ENCODE data around the gene KLHDC10. TPM values are rescaled to one million over a fixed set of nuclear protein-coding genes. Genes with fewer than 3 reads are reported as not detected.
"Not testable (repeated sequence)": the region's sequence is repeated elsewhere in the genome, so short reads cannot be mapped to it uniquely, and the experiment has no call there.

KLHDC10 gene
- polyA plus RNA-seq, 3 donors = 44.3 to 56.7 (median 53.2) TPM

- DNase-seq (ENCODE audit: extremely low read depth in 1 of 11, low read depth in 9 of 11, low spot score in 4 of 11) = no peak
Measured at GRCh38 chr7:130107949-130108674, 37.8 kb downstream of the KLHDC10 start.

GRCh38 chr7:130108809-130109208 is 38.5 kb downstream of the KLHDC10 start:
- DNase-seq (ENCODE audit: extremely low read depth in 1 of 11, low read depth in 9 of 11, low spot score in 4 of 11) = no peak

- no peak for DNase-seq (ENCODE audit: extremely low read depth in 1 of 11, low read depth in 9 of 11, low spot score in 4 of 11)
Measured at GRCh38 chr7:130112093-130112492, 41.8 kb downstream of the KLHDC10 start.

- no peak for DNase-seq (ENCODE audit: extremely low read depth in 1 of 11, low read depth in 9 of 11, low spot score in 4 of 11)
Measured at GRCh38 chr7:130112662-130113425, 42.5 kb downstream of the KLHDC10 start.

- DNase-seq (ENCODE audit: extremely low read depth in 1 of 11, low read depth in 9 of 11, low spot score in 4 of 11) = not testable (repeated sequence)
Measured at GRCh38 chr7:130113426-130113805, 43.1 kb downstream of the KLHDC10 start.

GRCh38 chr7:130113887-130114286 is 43.6 kb downstream of the KLHDC10 start:
- DNase-seq (ENCODE audit: extremely low read depth in 1 of 11, low read depth in 9 of 11, low spot score in 4 of 11) = no peak

GRCh38 chr7:130114374-130114773 is 44.0 kb downstream of the KLHDC10 start:
- DNase-seq (ENCODE audit: extremely low read depth in 1 of 11, low read depth in 9 of 11, low spot score in 4 of 11) = no peak

GRCh38 chr7:130114776-130115175 is 44.4 kb downstream of the KLHDC10 start:
- no peak for DNase-seq (ENCODE audit: extremely low read depth in 1 of 11, low read depth in 9 of 11, low spot score in 4 of 11)

GRCh38 chr7:130118294-130118693 is 48.0 kb downstream of the KLHDC10 start:
- no peak for DNase-seq (ENCODE audit: extremely low read depth in 1 of 11, low read depth in 9 of 11, low spot score in 4 of 11)

GRCh38 chr7:130118801-130119200 is 48.5 kb downstream of the KLHDC10 start:
- DNase-seq (ENCODE audit: extremely low read depth in 1 of 11, low read depth in 9 of 11, low spot score in 4 of 11) = no peak

GRCh38 chr7:130123501-130123900 is 53.2 kb downstream of the KLHDC10 start:
- no peak for DNase-seq (ENCODE audit: extremely low read depth in 1 of 11, low read depth in 9 of 11, low spot score in 4 of 11)

GRCh38 chr7:130124711-130125110 is 54.4 kb downstream of the KLHDC10 start:
- DNase-seq (ENCODE audit: extremely low read depth in 1 of 11, low read depth in 9 of 11, low spot score in 4 of 11) = no peak

GRCh38 chr7:130126840-130127239 is 56.5 kb downstream of the KLHDC10 start:
- DNase-seq (ENCODE audit: extremely low read depth in 1 of 11, low read depth in 9 of 11, low spot score in 4 of 11) = not testable (repeated sequence)

GRCh38 chr7:130127404-130127803 is 57.1 kb downstream of the KLHDC10 start:
- no peak for DNase-seq (ENCODE audit: extremely low read depth in 1 of 11, low read depth in 9 of 11, low spot score in 4 of 11)

GRCh38 chr7:130127821-130128317 is 57.5 kb downstream of the KLHDC10 start:
- DNase-seq (ENCODE audit: extremely low read depth in 1 of 11, low read depth in 9 of 11, low spot score in 4 of 11) = peak in 7 of 11 donors; percentile 30 to 77 (median 51)

GRCh38 chr7:130129011-130129411 is 58.7 kb downstream of the KLHDC10 start:
- no peak for DNase-seq (ENCODE audit: extremely low read depth in 1 of 11, low read depth in 9 of 11, low spot score in 4 of 11)

- no peak for DNase-seq (ENCODE audit: extremely low read depth in 1 of 11, low read depth in 9 of 11, low spot score in 4 of 11)
Measured at GRCh38 chr7:130131191-130131834, 61.0 kb downstream of the KLHDC10 start.

GRCh38 chr7:130131964-130132875 is 61.9 kb downstream of the KLHDC10 start:
- no peak for DNase-seq (ENCODE audit: extremely low read depth in 1 of 11, low read depth in 9 of 11, low spot score in 4 of 11)

Measured in renal cortex interstitium (tissue), 11 donors.